GM19023 (cell line): ENCODE measurements around the gene SGCD.

Experiments
- ATAC-seq: cut with Tn5 transposase; IDR thresholded peaks from one replicate; pipeline ENCODE4 v1.9.1; 2021; ENCODE audit warnings: mild to moderate bottlenecking, moderate library complexity; ENCODE audit not compliant: unreplicated experiment

Gene SGCD

GRCh38 chr5:156498226-156498980 is 171.4 kb downstream of the SGCD start:
- ATAC-seq, result no peak

- no peak for ATAC-seq
Observed at GRCh38 chr5:156500755-156501154, 173.8 kb downstream of the SGCD start.

- no peak for ATAC-seq
Observed at GRCh38 chr5:156505101-156505500, 178.1 kb downstream of the SGCD start.

- ATAC-seq, result no peak
Observed at GRCh38 chr5:156513123-156513815, 186.3 kb downstream of the SGCD start.

GRCh38 chr5:156515121-156515520 is 188.2 kb downstream of the SGCD start:
- no peak for ATAC-seq

- ATAC-seq, result no peak
Observed at GRCh38 chr5:156515803-156516360, 188.9 kb downstream of the SGCD start.

GRCh38 chr5:156522651-156523529 is 195.9 kb downstream of the SGCD start:
- ATAC-seq, result no peak

- no peak for ATAC-seq
Observed at GRCh38 chr5:156523607-156524006, 196.6 kb downstream of the SGCD start.

GRCh38 chr5:156526081-156526925 is 199.3 kb downstream of the SGCD start:
- ATAC-seq, result no peak

- ATAC-seq, result no peak
Observed at GRCh38 chr5:156527611-156528010, 200.6 kb downstream of the SGCD start.

- no peak for ATAC-seq
Observed at GRCh38 chr5:156528673-156529072, 201.7 kb downstream of the SGCD start.

- no peak for ATAC-seq
Observed at GRCh38 chr5:156529892-156530291, 202.9 kb downstream of the SGCD start.

GRCh38 chr5:156531199-156531598 is 204.2 kb downstream of the SGCD start:
- ATAC-seq, result no peak

GRCh38 chr5:156532921-156533320 is 206.0 kb downstream of the SGCD start:
- no peak for ATAC-seq

- no peak for ATAC-seq
Observed at GRCh38 chr5:156534085-156534484, 207.1 kb downstream of the SGCD start.

- ATAC-seq, result no peak
Observed at GRCh38 chr5:156534906-156535485, 208.0 kb downstream of the SGCD start.

GRCh38 chr5:156540491-156540890 is 213.5 kb downstream of the SGCD start:
- no peak for ATAC-seq

- ATAC-seq, result no peak
Observed at GRCh38 chr5:156541582-156541981, 214.6 kb downstream of the SGCD start.

GRCh38 chr5:156543348-156544145 is 216.6 kb downstream of the SGCD start:
- no peak for ATAC-seq
